Natural killer cell (primary cell): Measurements from ENCODE around the gene RBPJ. TPM values are rescaled to one million over a fixed set of nuclear protein-coding genes. Genes with fewer than 3 reads are reported as not detected.

Experiments
- ATAC-seq, 3 donors: fragments of 150-1000 bp in 2 of 3; fragments of 200-7000 bp in 1 of 3; cut with Tn5 transposase; 1 replicate in 1 of 3; 2 replicates in 2 of 3; pipeline ENCODE4 v1.10.0; 2021; ENCODE audit warnings: mild to moderate bottlenecking in 2 of 3, moderate library complexity in 2 of 3
- DNase-seq, 2 donors: peaks; one replicate each; pipeline versions ENCODE4 v3.0.0 to v3.0.0-alpha.2; 2013 to 2021; ENCODE audit warnings: mixed read lengths in 1 of 2
- H3K27ac ChIP-seq: one replicate; pipeline ENCODE4 v1.5.1; 2013; ENCODE audit warnings: mild to moderate bottlenecking, low read length
- H3K27me3 ChIP-seq: one replicate; pipeline ENCODE4 v1.6.1; 2013; ENCODE audit warnings: low read length; ENCODE audit not compliant: control insufficient read depth, insufficient read depth
- H3K36me3 ChIP-seq: one replicate; pipeline ENCODE4 v1.6.1; 2013; ENCODE audit warnings: low read length; ENCODE audit not compliant: control insufficient read depth, insufficient read depth
- H3K4me1 ChIP-seq: one replicate; pipeline ENCODE4 v1.6.1; 2013; ENCODE audit warnings: low read length; ENCODE audit not compliant: control insufficient read depth, insufficient read depth
- H3K4me3 ChIP-seq: one replicate; pipeline ENCODE4 v1.5.1; 2013; ENCODE audit warnings: low read length
- H3K9me3 ChIP-seq: one replicate; pipeline ENCODE4 v1.6.1; 2013; ENCODE audit warnings: low read length; ENCODE audit not compliant: control insufficient read depth, insufficient read depth
- H3K27ac Mint-ChIP-seq, 2 donors: one replicate each; pipeline ENCODE4 v1.8.0; 2022; ENCODE audit warnings: mild to moderate bottlenecking in 2 of 2, mixed read lengths in 2 of 2, moderate library complexity in 1 of 2
- H3K27me3 Mint-ChIP-seq, 2 donors: one replicate each; pipeline ENCODE4 v1.8.0; 2022; ENCODE audit warnings: low read depth in 2 of 2, mixed read lengths in 2 of 2
- H3K36me3 Mint-ChIP-seq: one replicate; pipeline ENCODE4 v1.8.0; 2022; ENCODE audit warnings: mixed read lengths
- H3K4me1 Mint-ChIP-seq, 2 donors: one replicate each; pipeline ENCODE4 v1.8.0; 2022; ENCODE audit warnings: mixed read lengths in 2 of 2
- H3K4me3 Mint-ChIP-seq: one replicate; pipeline ENCODE4 v1.8.0; 2022; ENCODE audit warnings: mild to moderate bottlenecking, moderate library complexity, mixed read lengths
- H3K9me3 Mint-ChIP-seq, 2 donors: one replicate each; pipeline ENCODE4 v1.8.0; 2022; ENCODE audit warnings: mixed read lengths in 2 of 2
- whole genome bisulfite sequencing: methylation state at CpG from one replicate; pipeline ENCODE4 v1.1.7; 2013; ENCODE audit warnings: missing lambda C conversion rate; ENCODE audit not compliant: insufficient coverage; 5-methylcytosine and 5-hydroxymethylcytosine counted together
- intact Hi-C: fragments of 100-400 bp; cut with micrococcal nuclease; formaldehyde crosslinking; loops from one replicate; pipeline ENCODE4 v1.14.2; 2022
- total RNA-seq, 4 donors: library from RNA; stranded (reverse); fragments of 120-200 nt in 1 of 4; gene quantifications; one replicate each; pipeline versions ENCODE4 v1.2.3 to v1.2.4, GENCODE V29; 2013 to 2022
- TF ChIP-seq, protein P1 (sequence below): fragments of 200-600 bp; IDR thresholded peaks from one replicate; pipeline ENCODE4 v1.8.0; 2022; ENCODE audit warnings: antibody characterized with exemption

The RBPJ gene
- total RNA-seq, 3 donors from 2014 or later (not counting 1 experiment from before 2014, with no cell fraction given): 46.4 to 53.3 (median 48.8) TPM

DNA sequence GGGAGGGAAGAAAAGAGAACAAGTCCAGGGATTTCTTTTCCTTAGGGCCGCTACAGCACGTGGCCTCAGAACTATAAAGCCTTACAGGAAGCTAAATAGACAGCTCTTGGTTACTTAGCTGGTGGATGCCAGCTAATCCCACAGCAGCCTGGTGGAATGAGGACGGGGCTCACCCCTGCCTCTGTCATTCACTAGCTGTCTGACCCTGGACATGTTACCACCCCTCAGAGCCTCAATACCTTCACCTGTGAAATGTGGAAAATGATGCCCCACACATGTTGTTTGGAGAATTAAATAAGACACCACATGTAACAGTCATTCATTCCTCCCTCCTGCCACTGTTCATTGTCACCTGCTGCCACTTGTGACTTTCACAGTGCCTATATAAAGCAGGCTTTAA lies 153.7 kb downstream of the RBPJ start:
- Histone ChIP-seq H3K36me3 (no peaks in the 10 kb centered on the region), H3K27me3 (no peaks in the 10 kb centered on the region), H3K4me1 (no peaks in the 10 kb centered on the region), H3K27ac (no peak overlapping the region), H3K9me3 (no peaks in the 10 kb centered on the region), H3K4me3 (no peak overlapping the region)
- Mint-ChIP-seq H3K9me3 (no peaks in the 10 kb centered on the region), H3K27ac (no peak overlapping the region), H3K27me3 (peaks cover 8 to 9% of the 10 kb centered on the region in 2 donors), H3K36me3 (no peaks in the 10 kb centered on the region), H3K4me1 (no peaks in the 10 kb centered on the region), H3K4me3 (no peak overlapping the region)
- intact Hi-C loops: no loop called here
- 75% methylated on average over 3 of the region's 3 CpGs for WGBS
- DNase-seq: no peak
- ATAC-seq: no peak
- TF ChIP-seq, protein P1, sequence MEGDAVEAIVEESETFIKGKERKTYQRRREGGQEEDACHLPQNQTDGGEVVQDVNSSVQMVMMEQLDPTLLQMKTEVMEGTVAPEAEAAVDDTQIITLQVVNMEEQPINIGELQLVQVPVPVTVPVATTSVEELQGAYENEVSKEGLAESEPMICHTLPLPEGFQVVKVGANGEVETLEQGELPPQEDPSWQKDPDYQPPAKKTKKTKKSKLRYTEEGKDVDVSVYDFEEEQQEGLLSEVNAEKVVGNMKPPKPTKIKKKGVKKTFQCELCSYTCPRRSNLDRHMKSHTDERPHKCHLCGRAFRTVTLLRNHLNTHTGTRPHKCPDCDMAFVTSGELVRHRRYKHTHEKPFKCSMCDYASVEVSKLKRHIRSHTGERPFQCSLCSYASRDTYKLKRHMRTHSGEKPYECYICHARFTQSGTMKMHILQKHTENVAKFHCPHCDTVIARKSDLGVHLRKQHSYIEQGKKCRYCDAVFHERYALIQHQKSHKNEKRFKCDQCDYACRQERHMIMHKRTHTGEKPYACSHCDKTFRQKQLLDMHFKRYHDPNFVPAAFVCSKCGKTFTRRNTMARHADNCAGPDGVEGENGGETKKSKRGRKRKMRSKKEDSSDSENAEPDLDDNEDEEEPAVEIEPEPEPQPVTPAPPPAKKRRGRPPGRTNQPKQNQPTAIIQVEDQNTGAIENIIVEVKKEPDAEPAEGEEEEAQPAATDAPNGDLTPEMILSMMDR: no peak

DNA sequence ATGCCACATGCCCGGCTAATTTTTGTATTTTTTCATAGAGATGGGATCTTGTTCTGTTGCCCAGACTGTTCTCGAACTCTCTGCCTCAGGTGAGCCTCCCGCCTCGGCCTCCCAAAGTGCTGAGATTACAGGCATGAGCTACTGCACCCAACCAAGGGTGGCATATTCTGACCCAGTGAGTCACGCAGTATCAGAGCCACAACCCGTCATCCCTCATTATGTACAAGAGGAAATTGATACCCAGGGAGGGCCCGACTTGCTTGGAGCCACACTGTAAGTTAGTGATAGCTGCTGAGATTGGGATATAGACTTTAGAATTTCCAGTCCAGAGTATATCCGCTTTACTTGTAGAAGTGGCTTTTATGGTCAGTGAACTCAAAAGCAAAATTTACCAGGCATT lies 154.9 kb downstream of the RBPJ start:
- H3K9me3 ChIP-seq: no peaks in the 10 kb centered on the region
- Mint-ChIP-seq H3K27me3 (peaks cover 8 to 12% of the 10 kb centered on the region in 2 donors), H3K4me1 (no peaks in the 10 kb centered on the region), H3K4me3 (no peak overlapping the region), H3K27ac (no peak overlapping the region), H3K36me3 (no peaks in the 10 kb centered on the region), H3K9me3 (no peaks in the 10 kb centered on the region)
- no peak overlapping the region for H3K4me3 ChIP-seq
- TF ChIP-seq, protein P1: no peak
- H3K4me1 ChIP-seq: no peaks in the 10 kb centered on the region
- H3K27me3 ChIP-seq: no peaks in the 10 kb centered on the region
- DNase-seq (no peak), ATAC-seq (no peak)
- no peaks in the 10 kb centered on the region for H3K36me3 ChIP-seq
- 79% methylated on average over 8 of the region's 8 CpGs for WGBS
- intact Hi-C loops: no loop called here
- no peak overlapping the region for H3K27ac ChIP-seq

DNA sequence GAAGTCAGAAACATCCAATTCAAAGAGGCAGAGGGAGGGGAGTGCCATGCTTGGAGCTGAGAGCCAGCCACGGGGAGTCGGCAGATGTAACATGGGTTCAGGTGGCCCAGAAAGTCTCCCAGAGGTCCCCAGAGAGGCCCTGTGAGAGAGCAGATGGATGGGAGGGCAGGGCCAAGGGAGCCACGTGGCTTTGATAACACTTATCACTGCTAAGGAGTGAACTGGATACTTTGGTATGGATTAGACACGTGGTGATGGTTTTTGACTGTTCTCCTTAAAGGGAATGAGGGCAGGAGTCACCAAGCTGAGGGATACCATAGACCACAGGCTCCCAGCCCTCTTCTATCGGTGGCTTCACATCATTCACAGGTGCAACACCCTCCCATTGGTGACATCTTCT lies 155.7 kb downstream of the RBPJ start:
- no peaks in the 10 kb centered on the region for H3K36me3 Mint-ChIP-seq
- intact Hi-C loops: no loop called here
- no peak overlapping the region for H3K4me3 Mint-ChIP-seq
- H3K36me3 ChIP-seq: no peaks in the 10 kb centered on the region
- H3K4me3 ChIP-seq: no peak overlapping the region
- no peaks in the 10 kb centered on the region for H3K9me3 ChIP-seq
- H3K27me3 ChIP-seq: no peaks in the 10 kb centered on the region
- WGBS: 75% methylated on average over 5 of the region's 5 CpGs
- no peak for DNase-seq
- no peaks in the 10 kb centered on the region for H3K9me3 Mint-ChIP-seq
- H3K27me3 Mint-ChIP-seq: peaks cover 8 to 10% of the 10 kb centered on the region in 2 donors
- ATAC-seq: no peak
- H3K4me1 Mint-ChIP-seq: no peaks in the 10 kb centered on the region
- no peaks in the 10 kb centered on the region for H3K4me1 ChIP-seq
- TF ChIP-seq, protein P1: no peak
- H3K27ac Mint-ChIP-seq: no peak overlapping the region
- H3K27ac ChIP-seq: no peak overlapping the region

DNA sequence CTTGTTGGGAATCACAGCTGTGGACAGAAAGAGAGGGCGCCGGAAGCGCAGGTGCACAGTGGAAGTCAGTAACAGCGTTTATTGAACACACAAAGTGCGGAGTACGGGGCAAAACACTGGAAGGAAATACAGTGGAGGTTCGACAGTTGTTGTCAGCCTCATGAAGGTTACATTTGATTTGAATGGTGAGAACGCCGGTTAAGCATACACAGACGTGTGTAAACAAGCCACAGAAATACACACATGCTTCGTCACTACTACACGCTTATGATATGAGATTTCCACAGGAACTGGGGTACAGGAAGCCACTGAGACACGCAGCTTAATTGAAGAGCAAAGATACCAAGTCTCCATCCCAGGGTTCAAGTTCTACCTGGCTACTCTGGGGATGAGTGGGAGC lies 157.5 kb downstream of the RBPJ start:
- H3K4me1 ChIP-seq: no peaks in the 10 kb centered on the region
- Mint-ChIP-seq H3K36me3 (no peaks in the 10 kb centered on the region), H3K27me3 (peaks cover 0 to 10% of the 10 kb centered on the region in 2 donors), H3K4me3 (no peak overlapping the region), H3K9me3 (no peaks in the 10 kb centered on the region), H3K4me1 (no peaks in the 10 kb centered on the region), H3K27ac (no peak overlapping the region)
- no peaks in the 10 kb centered on the region for H3K27me3 ChIP-seq
- intact Hi-C loops: no loop called here
- no peak for DNase-seq
- no peaks in the 10 kb centered on the region for H3K36me3 ChIP-seq
- ATAC-seq: no peak
- TF ChIP-seq, protein P1: no peak
- 85% methylated on average over 13 of the region's 13 CpGs for WGBS
- H3K27ac ChIP-seq: no peak overlapping the region
- no peaks in the 10 kb centered on the region for H3K9me3 ChIP-seq
- no peak overlapping the region for H3K4me3 ChIP-seq
